ENCODE results near the gene RETREG2.

DNA sequence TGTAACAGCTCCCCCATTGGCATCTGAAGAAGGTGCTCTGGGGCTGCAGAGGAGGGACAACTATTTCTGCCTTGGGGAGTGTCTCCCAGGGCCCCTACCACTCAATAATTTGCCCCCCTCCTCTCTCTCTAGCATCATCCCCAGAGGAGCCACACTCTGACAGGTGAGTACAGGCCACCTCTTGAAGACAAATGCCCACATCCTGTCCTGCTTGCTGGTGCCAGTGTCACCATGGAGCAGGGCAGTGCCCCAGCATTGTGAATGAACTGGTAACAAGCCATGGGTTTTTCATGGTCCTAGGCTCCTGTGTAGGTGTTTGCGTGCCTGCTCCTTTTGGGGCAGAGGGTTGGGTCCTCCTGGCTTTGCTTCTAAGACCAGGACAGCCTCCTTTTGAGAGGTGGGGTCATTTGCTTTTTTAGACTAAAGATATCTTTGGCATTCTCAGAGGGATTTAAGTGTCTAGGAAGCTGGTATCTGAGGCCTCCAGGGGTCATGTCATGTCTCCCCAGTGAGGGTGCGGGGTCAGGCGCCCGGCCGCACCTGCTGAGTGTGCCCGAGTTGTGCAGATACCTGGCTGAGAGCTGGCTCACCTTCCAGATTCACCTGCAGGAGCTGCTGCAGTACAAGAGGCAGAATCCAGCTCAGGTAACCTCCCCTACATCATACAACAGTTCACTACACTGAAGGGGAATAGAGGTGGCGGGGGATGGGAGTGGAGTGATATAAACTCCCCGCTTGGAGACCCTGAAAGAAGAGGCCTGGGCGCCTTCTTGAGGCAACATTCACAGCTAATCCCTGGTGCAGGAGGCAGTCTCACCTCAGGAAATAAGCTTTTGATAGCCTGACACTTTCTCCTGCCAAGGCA lies 1.8 kb downstream of the RETREG2 start:
- TF ChIP-seq ARNTL (CRISPR knock-in tag; IDR thresholded peaks at IDR 0.05; ENCODE audit: borderline replicate concordance, low read depth) (no peak), PPARA (CRISPR knock-in tag; IDR thresholded peaks at IDR 0.05; ENCODE audit: borderline replicate concordance) (no peak), TOX (CRISPR knock-in tag; IDR thresholded peaks at IDR 0.05; ENCODE audit: borderline replicate concordance) (no peak), ZC3H10 (CRISPR knock-in tag; IDR thresholded peaks at IDR 0.05) (no peak)
- TF ChIP-seq, protein P1, sequence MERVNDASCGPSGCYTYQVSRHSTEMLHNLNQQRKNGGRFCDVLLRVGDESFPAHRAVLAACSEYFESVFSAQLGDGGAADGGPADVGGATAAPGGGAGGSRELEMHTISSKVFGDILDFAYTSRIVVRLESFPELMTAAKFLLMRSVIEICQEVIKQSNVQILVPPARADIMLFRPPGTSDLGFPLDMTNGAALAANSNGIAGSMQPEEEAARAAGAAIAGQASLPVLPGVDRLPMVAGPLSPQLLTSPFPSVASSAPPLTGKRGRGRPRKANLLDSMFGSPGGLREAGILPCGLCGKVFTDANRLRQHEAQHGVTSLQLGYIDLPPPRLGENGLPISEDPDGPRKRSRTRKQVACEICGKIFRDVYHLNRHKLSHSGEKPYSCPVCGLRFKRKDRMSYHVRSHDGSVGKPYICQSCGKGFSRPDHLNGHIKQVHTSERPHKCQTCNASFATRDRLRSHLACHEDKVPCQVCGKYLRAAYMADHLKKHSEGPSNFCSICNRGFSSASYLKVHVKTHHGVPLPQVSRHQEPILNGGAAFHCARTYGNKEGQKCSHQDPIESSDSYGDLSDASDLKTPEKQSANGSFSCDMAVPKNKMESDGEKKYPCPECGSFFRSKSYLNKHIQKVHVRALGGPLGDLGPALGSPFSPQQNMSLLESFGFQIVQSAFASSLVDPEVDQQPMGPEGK (CRISPR knock-in tag; IDR thresholded peaks at IDR 0.05; ENCODE audit: borderline replicate concordance): no peak
- TF ChIP-seq, protein P2, sequence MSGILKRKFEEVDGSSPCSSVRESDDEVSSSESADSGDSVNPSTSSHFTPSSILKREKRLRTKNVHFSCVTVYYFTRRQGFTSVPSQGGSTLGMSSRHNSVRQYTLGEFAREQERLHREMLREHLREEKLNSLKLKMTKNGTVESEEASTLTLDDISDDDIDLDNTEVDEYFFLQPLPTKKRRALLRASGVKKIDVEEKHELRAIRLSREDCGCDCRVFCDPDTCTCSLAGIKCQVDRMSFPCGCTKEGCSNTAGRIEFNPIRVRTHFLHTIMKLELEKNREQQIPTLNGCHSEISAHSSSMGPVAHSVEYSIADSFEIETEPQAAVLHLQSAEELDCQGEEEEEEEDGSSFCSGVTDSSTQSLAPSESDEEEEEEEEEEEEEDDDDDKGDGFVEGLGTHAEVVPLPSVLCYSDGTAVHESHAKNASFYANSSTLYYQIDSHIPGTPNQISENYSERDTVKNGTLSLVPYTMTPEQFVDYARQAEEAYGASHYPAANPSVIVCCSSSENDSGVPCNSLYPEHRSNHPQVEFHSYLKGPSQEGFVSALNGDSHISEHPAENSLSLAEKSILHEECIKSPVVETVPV (CRISPR knock-in tag; IDR thresholded peaks at IDR 0.05): no peak
- TF ChIP-seq, protein P3, sequence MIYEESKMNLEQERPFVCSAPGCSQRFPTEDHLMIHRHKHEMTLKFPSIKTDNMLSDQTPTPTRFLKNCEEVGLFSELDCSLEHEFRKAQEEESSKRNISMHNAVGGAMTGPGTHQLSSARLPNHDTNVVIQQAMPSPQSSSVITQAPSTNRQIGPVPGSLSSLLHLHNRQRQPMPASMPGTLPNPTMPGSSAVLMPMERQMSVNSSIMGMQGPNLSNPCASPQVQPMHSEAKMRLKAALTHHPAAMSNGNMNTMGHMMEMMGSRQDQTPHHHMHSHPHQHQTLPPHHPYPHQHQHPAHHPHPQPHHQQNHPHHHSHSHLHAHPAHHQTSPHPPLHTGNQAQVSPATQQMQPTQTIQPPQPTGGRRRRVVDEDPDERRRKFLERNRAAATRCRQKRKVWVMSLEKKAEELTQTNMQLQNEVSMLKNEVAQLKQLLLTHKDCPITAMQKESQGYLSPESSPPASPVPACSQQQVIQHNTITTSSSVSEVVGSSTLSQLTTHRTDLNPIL (CRISPR knock-in tag; IDR thresholded peaks at IDR 0.05; ENCODE audit: low read depth): no peak

All from SK-N-SH treated with all-trans-retinoic acid at 6 μM for 48 hours (cell line).